Uterus (tissue), 4 donors: ENCODE measurements around the gene FAM163B. TPM values are rescaled to one million over a fixed set of nuclear protein-coding genes. Genes with fewer than 3 reads are reported as not detected.

Source experiments
- DNase-seq, 2 donors: peaks; one replicate each; pipeline ENCODE4 v3.0.0-alpha.2; 2019 to 2020
- H3K27ac ChIP-seq, 2 donors: fragments of 200-600 bp; sonication (generic); 1 replicate in 1 of 2; 2 replicates in 1 of 2; pipeline ENCODE4 v1.5.1; 2016 to 2018
- H3K27me3 ChIP-seq, 2 donors: fragments of 200-600 bp; sonication (generic); one replicate each; pipeline ENCODE4 v1.5.1; 2018 to 2019; ENCODE audit warnings: control low read depth in 1 of 2
- H3K36me3 ChIP-seq, 2 donors: fragments of 200-600 bp; sonication (generic); one replicate each; pipeline ENCODE4 v1.5.1; 2019; ENCODE audit warnings: control low read depth in 1 of 2
- H3K4me1 ChIP-seq, 2 donors: fragments of 200-600 bp; sonication (generic); one replicate each; pipeline ENCODE4 v1.5.1; 2018 to 2019; ENCODE audit warnings: control low read depth in 1 of 2
- H3K4me3 ChIP-seq, 2 donors: fragments of 200-600 bp; sonication (generic); 1 replicate in 1 of 2; 2 replicates in 1 of 2; pipeline ENCODE4 v1.5.1; 2018 to 2019; ENCODE audit warnings: mild to moderate bottlenecking in 1 of 2
- H3K9me3 ChIP-seq, 2 donors: fragments of 200-600 bp; sonication (generic); one replicate each; pipeline ENCODE4 v1.5.1; 2019; ENCODE audit warnings: control low read depth in 1 of 2
- CTCF ChIP-seq, 4 experiments: fragments of 200-600 bp in 2 of 4; fragments of 450-650 bp in 2 of 4; sonication (generic) in 2 of 4; IDR thresholded peaks; one replicate each; pipeline ENCODE4 v1.5.1; 2016 to 2019; ENCODE audit warnings: antibody characterized with exemption in 4 of 4, mild to moderate bottlenecking in 2 of 4, moderate library complexity in 1 of 4
- POLR2A ChIP-seq, 2 donors: fragments of 450-650 bp; IDR thresholded peaks; one replicate each; pipeline ENCODE4 v1.6.1; 2016; ENCODE audit warnings: antibody characterized with exemption in 2 of 2, mild to moderate bottlenecking in 1 of 2, moderate library complexity in 1 of 2
- intact Hi-C: fragments of 100-400 bp; cut with DNase I; formaldehyde crosslinking; loops from one replicate; pipeline ENCODE4 v1.15.1; 2023; ENCODE audit warnings: low total_unique reads
- total RNA-seq, 4 donors: library from RNA; depleted of rRNA in 3 of 4; stranded (reverse); fragments of >200 nt in 3 of 4; gene quantifications; one replicate each; pipeline versions ENCODE4 v1.1.0 to v1.2.4, GENCODE V29; 2014 to 2023
- donor health status: DM: yes; HTN: yes; CAD: no.

Gene FAM163B
- total RNA-seq, 4 donors from 2014 or later, result not detected

GRCh38 chr9:133654736-133655657 is 45.8 kb upstream of the FAM163B start:
- Histone ChIP-seq H3K27ac (no peak overlapping the region), H3K4me3 (no peak overlapping the region), H3K9me3 (no peaks in the 10 kb centered on the region), H3K36me3 (no peaks in the 10 kb centered on the region), H3K4me1 (peaks cover 0 to 5% of the 10 kb centered on the region in 2 donors), H3K27me3 (peaks cover 0 to 7% of the 10 kb centered on the region in 2 donors)
- no peak for TF ChIP-seq CTCF (IDR thresholded peaks at IDR 0.05)
- no peak for TF ChIP-seq POLR2A (IDR thresholded peaks at IDR 0.05)
- intact Hi-C loops, result no loop called here
- DNase-seq, result no peak

GRCh38 chr9:133653638-133654037 is 44.4 kb upstream of the FAM163B start:
- DNase-seq, result no peak
- Histone ChIP-seq H3K36me3 (no peaks in the 10 kb centered on the region), H3K27ac (no peak overlapping the region), H3K4me1 (no peaks in the 10 kb centered on the region), H3K4me3 (no peak overlapping the region), H3K9me3 (no peaks in the 10 kb centered on the region), H3K27me3 (peaks cover 0 to 7% of the 10 kb centered on the region in 2 donors)
- intact Hi-C loops, result no loop called here
- no peak for TF ChIP-seq CTCF (IDR thresholded peaks at IDR 0.05)
- TF ChIP-seq POLR2A (IDR thresholded peaks at IDR 0.05), result no peak

GRCh38 chr9:133650026-133650425 is 40.8 kb upstream of the FAM163B start:
- Histone ChIP-seq H3K27me3 (peaks cover 0 to 6% of the 10 kb centered on the region in 2 donors), H3K4me3 (no peak overlapping the region), H3K4me1 (no peaks in the 10 kb centered on the region), H3K36me3 (no peaks in the 10 kb centered on the region), H3K27ac (no peak overlapping the region), H3K9me3 (no peaks in the 10 kb centered on the region)
- TF ChIP-seq CTCF (IDR thresholded peaks at IDR 0.05), result no peak
- TF ChIP-seq POLR2A (IDR thresholded peaks at IDR 0.05), result no peak
- intact Hi-C loops, result no loop called here
- no peak for DNase-seq

- no peak for TF ChIP-seq CTCF (IDR thresholded peaks at IDR 0.05)
- TF ChIP-seq POLR2A (IDR thresholded peaks at IDR 0.05), result no peak
- no peak for DNase-seq
- Histone ChIP-seq H3K4me3 (no peak overlapping the region), H3K36me3 (no peaks in the 10 kb centered on the region), H3K4me1 (no peaks in the 10 kb centered on the region), H3K27me3 (no peaks in the 10 kb centered on the region), H3K27ac (no peak overlapping the region), H3K9me3 (no peaks in the 10 kb centered on the region)
- intact Hi-C loops, result no loop called here
Observed at GRCh38 chr9:133649194-133649593, 40.0 kb upstream of the FAM163B start.

GRCh38 chr9:133647765-133648469 is 38.7 kb upstream of the FAM163B start:
- Histone ChIP-seq H3K4me1 (no peaks in the 10 kb centered on the region), H3K27ac (no peak overlapping the region), H3K9me3 (no peaks in the 10 kb centered on the region), H3K36me3 (no peaks in the 10 kb centered on the region), H3K27me3 (no peaks in the 10 kb centered on the region), H3K4me3 (no peak overlapping the region)
- no peak for DNase-seq
- intact Hi-C loops, result no loop called here
- TF ChIP-seq CTCF (IDR thresholded peaks at IDR 0.05) (no peak), POLR2A (IDR thresholded peaks at IDR 0.05) (no peak)
